NT2/D1 (cell line): ENCODE data around the gene PTPN14.

ENCODE experiments used
- SUZ12 ChIP-seq: IDR thresholded peaks from 2 replicates; pipeline ENCODE4 v1.6.1; 2011; ENCODE audit not compliant: insufficient read length, insufficient read depth; ENCODE audit errors: extremely low read depth
- YY1 ChIP-seq: IDR thresholded peaks from 2 replicates; pipeline ENCODE4 v1.6.1; 2011; ENCODE audit not compliant: insufficient read length, insufficient read depth
- ZNF274 ChIP-seq: IDR thresholded peaks from 2 replicates; pipeline ENCODE4 v1.6.1; 2011; ENCODE audit warnings: mild to moderate bottlenecking, low read depth, low read length

DNA sequence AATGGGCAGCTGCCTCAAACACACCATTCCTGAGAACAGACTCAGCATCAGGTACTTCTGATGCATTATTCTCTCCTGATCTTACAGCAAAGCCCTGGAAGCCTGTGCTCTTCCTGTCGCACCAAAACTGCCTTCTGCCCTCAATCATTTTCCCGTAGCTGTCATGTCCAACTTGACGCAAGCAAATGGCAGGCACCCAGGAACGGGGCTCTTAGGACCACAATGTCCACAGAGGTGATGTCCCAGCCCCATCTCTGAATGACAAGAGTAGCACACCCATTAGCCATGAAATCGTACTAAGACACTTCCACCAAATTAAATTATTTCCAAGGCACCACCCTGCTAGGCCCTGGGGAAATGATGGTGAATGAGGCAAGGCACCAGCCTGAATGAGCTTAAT, 47.1 kb downstream of the PTPN14 start:
- TF ChIP-seq YY1 (no peak), ZNF274 (no peak), SUZ12 (no peak)
